GM23248 (cell line): ENCODE data around the gene IFT81. TPM values are rescaled to one million over a fixed set of nuclear protein-coding genes. Genes with fewer than 3 reads are reported as not detected.
A peak's percentile ranks its signal among the peaks of the same experiment; 100 is the strongest.
"Not testable (repeated sequence)": the region's sequence is repeated elsewhere in the genome, so short reads cannot be mapped to it uniquely, and the experiment has no call there.

ENCODE experiments used
- DNase-seq: peaks from one replicate; pipeline ENCODE4 v3.0.0-alpha.2; 2015
- H2AFZ ChIP-seq: fragments of 200-600 bp; sonication (generic); 2 replicates; pipeline ENCODE4 v1.6.1; 2016; ENCODE audit warnings: antibody characterized with exemption
- H3F3A ChIP-seq: fragments of 200-600 bp; sonication (generic); 2 replicates; pipeline ENCODE4 v1.6.1; 2016; ENCODE audit warnings: mild to moderate bottlenecking, antibody characterized with exemption, mixed run types; ENCODE audit not compliant: insufficient read depth
- H3K27ac ChIP-seq: fragments of 200-600 bp; sonication (generic); 2 replicates; pipeline ENCODE4 v1.5.1; 2016; ENCODE audit warnings: mild to moderate bottlenecking
- H3K27me3 ChIP-seq: fragments of 200-600 bp; sonication (generic); replicated peaks from 2 replicates; pipeline ENCODE4 v1.6.1; 2016; ENCODE audit warnings: mild to moderate bottlenecking; ENCODE audit not compliant: insufficient read depth
- H3K36me3 ChIP-seq: fragments of 200-600 bp; sonication (generic); 2 replicates; pipeline ENCODE4 v1.6.1; 2016; ENCODE audit warnings: low read depth, mild to moderate bottlenecking
- H3K4me1 ChIP-seq: fragments of 200-600 bp; sonication (generic); 2 replicates; pipeline ENCODE4 v1.6.1; 2016; ENCODE audit warnings: mild to moderate bottlenecking; ENCODE audit not compliant: insufficient read depth
- H3K4me2 ChIP-seq: fragments of 200-600 bp; sonication (generic); one replicate; pipeline ENCODE4 v1.6.1; 2016; ENCODE audit warnings: mild to moderate bottlenecking; ENCODE audit not compliant: unreplicated experiment
- H3K4me3 ChIP-seq: fragments of 200-600 bp; sonication (generic); 2 replicates; pipeline ENCODE4 v1.5.1; 2016; ENCODE audit warnings: mild to moderate bottlenecking
- H3K79me2 ChIP-seq: fragments of 200-600 bp; sonication (generic); 2 replicates; pipeline ENCODE4 v1.6.1; 2016; ENCODE audit warnings: mild to moderate bottlenecking; ENCODE audit not compliant: insufficient read depth
- H3K9ac ChIP-seq: fragments of 200-600 bp; sonication (generic); 2 replicates; pipeline ENCODE4 v1.6.1; 2016; ENCODE audit warnings: mild to moderate bottlenecking
- H3K9me2 ChIP-seq: fragments of 200-600 bp; sonication (generic); 2 replicates; pipeline ENCODE4 v1.6.1; 2016; ENCODE audit warnings: mixed run types, mild to moderate bottlenecking, moderate library complexity; ENCODE audit not compliant: insufficient read depth
- H3K9me3 ChIP-seq: fragments of 200-600 bp; sonication (generic); one replicate; pipeline ENCODE4 v1.6.1; 2017; ENCODE audit warnings: low read depth
- H4K20me1 ChIP-seq: fragments of 200-600 bp; sonication (generic); 2 replicates; pipeline ENCODE4 v1.6.0; 2016; ENCODE audit not compliant: insufficient read depth
- EZH2 ChIP-seq: fragments of 200-600 bp; sonication (generic); IDR thresholded peaks from 2 replicates; pipeline ENCODE4 v1.6.1; 2018; ENCODE audit warnings: antibody characterized with exemption, mild to moderate bottlenecking; ENCODE audit not compliant: insufficient read depth, poor library complexity, severe bottlenecking
- EZH2phosphoT487 ChIP-seq: fragments of 200-600 bp; sonication (generic); IDR thresholded peaks from 2 replicates; pipeline ENCODE4 v1.6.1; 2018; ENCODE audit warnings: antibody characterized with exemption, moderate library complexity, mild to moderate bottlenecking, low read depth; ENCODE audit not compliant: insufficient read depth
- WGBS, 2 experiments: methylation state at CpG; one replicate each; pipeline ENCODE4 v1.1.6; 2015 to 2017; ENCODE audit warnings: low lambda C conversion rate in 2 of 2, low coverage in 1 of 2; ENCODE audit errors: missing lambda C conversion rate in 2 of 2; 5-methylcytosine and 5-hydroxymethylcytosine counted together
- in situ Hi-C: fragments of 300-500 bp; cut with MboI; formaldehyde crosslinking; loops from 2 replicates; pipeline ENCODE4 v1.15.0; 2020
- polyA plus RNA-seq: library from polyadenylated mRNA; unstranded; fragments of >200 nt; fragmentation: Nextera tagmentation; extraction: Ambion mirVana; gene quantifications from 2 replicates; pipeline ENCODE4 v1.2.1, GENCODE V29; 2016
- total RNA-seq: library from RNA; depleted of rRNA; stranded (reverse); fragments of >200 nt; shearing (Covaris generic); gene quantifications from 2 replicates; pipeline ENCODE4 v1.2.3, GENCODE V29; 2014

Gene IFT81
- total and polyA plus RNA-seq, 2 experiments from 2014 or later, result 9.5 to 14.0 TPM

DNA sequence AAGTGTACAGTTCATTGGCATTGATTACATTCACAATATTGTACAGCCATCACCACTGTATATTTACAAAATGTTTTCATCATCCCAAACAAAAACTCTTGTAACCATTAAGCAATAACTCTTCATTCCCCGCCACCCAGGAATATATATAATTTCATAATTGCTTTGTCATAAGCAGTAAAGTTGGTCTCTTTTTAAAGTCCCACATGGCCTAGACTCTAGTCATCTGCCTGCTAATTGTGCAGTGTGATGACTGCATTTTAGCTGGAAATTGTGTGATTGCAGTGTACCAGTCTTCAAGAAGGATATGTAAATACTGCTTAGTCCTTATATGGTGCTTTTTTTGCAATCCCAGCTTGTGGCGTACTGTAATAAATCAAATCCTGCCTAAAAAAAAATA lies 81.8 kb downstream of the IFT81 start:
- peaks cover 7% of the 10 kb centered on the region for H3K36me3 ChIP-seq
- no peaks in the 10 kb centered on the region for H3K79me2 ChIP-seq
- in situ Hi-C loops, result no loop called here

DNA sequence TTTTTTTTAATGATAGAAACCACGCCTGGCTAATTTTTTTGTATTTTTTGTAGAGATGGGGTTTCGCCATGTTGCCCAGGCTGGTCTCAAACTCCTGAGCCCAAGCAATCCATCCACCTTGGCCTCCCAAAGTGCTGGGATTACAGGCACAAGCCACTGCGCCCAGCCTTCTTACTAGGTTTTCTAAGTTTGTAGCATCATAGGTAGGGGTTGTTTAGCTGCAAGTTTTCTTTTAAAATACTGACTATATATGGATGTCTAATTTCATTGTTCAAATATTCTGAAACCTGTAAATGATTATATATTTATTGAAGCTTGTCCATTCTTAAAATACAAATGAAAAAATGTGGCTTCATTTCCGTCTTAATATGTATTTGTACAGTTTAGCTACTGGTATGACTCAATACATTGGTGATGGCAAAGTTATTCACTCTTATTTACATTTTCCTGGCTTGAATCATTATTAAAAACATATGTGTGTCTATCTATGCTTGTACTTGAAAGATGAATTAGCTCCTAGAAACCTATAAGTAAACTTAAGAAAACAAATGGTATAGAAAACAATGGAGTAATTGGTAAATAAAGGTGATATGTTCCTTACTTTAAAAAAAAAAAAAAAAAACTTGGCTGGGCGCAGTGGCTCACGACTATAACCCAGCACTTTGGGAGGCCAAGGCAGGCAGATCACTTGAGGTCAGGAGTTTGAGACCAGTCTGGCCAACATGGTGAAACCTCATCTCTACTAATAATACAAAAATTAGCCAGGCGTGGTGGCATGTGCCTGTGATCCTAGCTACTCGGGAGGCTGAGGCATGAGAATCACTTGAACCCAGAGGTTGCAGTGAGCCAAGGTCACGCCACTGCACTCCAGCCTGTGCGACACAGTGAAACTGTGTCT lies 87.7 kb downstream of the IFT81 start:
- in situ Hi-C loops, H4K20me1 ChIP-seq, H3K79me2 ChIP-seq, H3K4me3 ChIP-seq, H3K9me2 ChIP-seq, H3K9me3 ChIP-seq, H2AFZ ChIP-seq, H3K27me3 ChIP-seq, H3K36me3 ChIP-seq: not testable (repeated sequence)
- Histone ChIP-seq H3K27ac (peak overlapping the region; percentile 85), H3F3A (peaks cover 29% of the 10 kb centered on the region), H3K9ac (peak overlapping the region; percentile 28; the same call in 1 of the 2 replicates), H3K4me1 (peaks cover 15% of the 10 kb centered on the region), H3K4me2 (peak overlapping the region; percentile 45)
- peak; percentile 89 for DNase-seq
- TF ChIP-seq EZH2phosphoT487, result peak; percentile 90
- WGBS, 2 experiments, result 51 to 57% methylated on average over 10 of the region's 10 CpGs

More for the DNA sequence above, 81.8 kb downstream of the IFT81 start:
- Histone ChIP-seq H3K9ac (no peak overlapping the region), H3K27me3 (no peaks in the 10 kb centered on the region), H4K20me1 (no peaks in the 10 kb centered on the region), H3K9me3 (no peaks in the 10 kb centered on the region), H3K4me3 (no peak overlapping the region), H3K27ac (no peak overlapping the region), H2AFZ (no peak overlapping the region), H3F3A (peaks cover 4% of the 10 kb centered on the region), H3K9me2 (no peaks in the 10 kb centered on the region), H3K4me1 (no peaks in the 10 kb centered on the region), H3K4me2 (no peak overlapping the region)
- no peak for DNase-seq
- no peak for TF ChIP-seq EZH2phosphoT487
- TF ChIP-seq EZH2, result no peak
- WGBS, 2 experiments, result 94 to 98% methylated on average over 2 of the region's 2 CpGs

DNA sequence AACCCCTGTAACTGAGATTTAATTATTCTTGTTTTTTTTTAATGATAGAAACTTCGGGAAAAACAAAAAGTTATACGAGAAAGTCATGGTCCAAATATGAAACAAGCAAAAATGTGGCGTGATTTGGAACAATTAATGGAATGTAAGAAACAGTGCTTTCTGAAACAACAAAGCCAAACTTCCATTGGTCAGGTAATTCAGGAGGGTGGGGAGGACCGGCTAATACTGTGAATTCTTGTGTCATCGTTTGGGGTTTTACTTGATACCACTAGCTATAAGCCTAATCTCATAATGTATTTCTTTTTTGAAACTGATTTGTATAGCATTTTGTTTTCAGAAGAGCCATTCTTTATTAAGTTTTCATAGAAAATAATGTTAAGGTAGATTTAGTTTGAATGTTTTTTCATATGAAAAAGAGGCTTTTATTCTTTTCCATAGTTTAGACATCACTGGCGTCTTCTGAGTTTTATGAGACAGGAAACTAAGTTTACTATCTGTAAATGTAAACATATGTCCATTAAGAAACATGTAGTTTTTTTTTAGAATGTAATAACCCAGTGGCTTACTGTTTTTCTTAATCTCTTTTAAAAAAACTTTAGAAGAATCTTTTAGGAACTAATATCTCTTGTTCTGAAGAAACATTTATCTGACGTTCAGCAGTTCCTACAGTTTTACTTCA lies 94.0 kb downstream of the IFT81 start:
- no peak for DNase-seq
- Histone ChIP-seq H3K27me3 (no peaks in the 10 kb centered on the region), H2AFZ (no peak overlapping the region), H3K27ac (no peak overlapping the region), H3K4me1 (peaks cover 11% of the 10 kb centered on the region; the same call in 1 of the 2 replicates), H3F3A (peaks cover 5% of the 10 kb centered on the region; the same call in 1 of the 2 replicates), H3K9me2 (no peaks in the 10 kb centered on the region), H3K4me2 (no peak overlapping the region), H4K20me1 (no peaks in the 10 kb centered on the region), H3K9ac (no peak overlapping the region), H3K79me2 (no peaks in the 10 kb centered on the region), H3K4me3 (no peak overlapping the region), H3K9me3 (no peaks in the 10 kb centered on the region), H3K36me3 (peaks cover 1% of the 10 kb centered on the region)
- TF ChIP-seq EZH2phosphoT487 (no peak), EZH2 (no peak)
- 91% methylated on average over 7 of the region's 7 CpGs for WGBS, 2 experiments
- in situ Hi-C loops, result no loop called here

DNA sequence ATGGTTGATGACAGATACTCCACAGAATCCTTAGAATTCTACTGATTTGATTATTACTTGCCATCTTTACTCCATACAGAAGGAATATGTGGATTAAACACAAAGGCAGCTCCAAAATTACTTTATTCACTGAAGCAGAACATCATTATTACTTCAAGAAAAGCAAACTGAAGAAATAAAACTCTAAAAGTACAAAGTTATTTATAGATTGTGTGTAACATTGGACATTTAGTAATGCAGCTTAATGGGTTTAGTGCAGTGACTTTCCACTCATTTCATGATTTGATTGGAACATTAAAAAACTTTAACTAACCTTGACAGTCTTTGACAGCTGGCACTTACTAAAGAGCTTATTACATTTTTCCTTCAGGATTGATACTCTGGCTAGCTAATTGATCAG lies 97.9 kb downstream of the IFT81 start:
- in situ Hi-C loops, result no loop called here

More for the DNA sequence above, 97.9 kb downstream of the IFT81 start:
- Histone ChIP-seq H2AFZ (no peak overlapping the region), H3K4me3 (no peak overlapping the region), H3K36me3 (no peaks in the 10 kb centered on the region), H3K9me2 (no peaks in the 10 kb centered on the region), H3F3A (peaks cover 30% of the 10 kb centered on the region), H3K4me2 (no peak overlapping the region), H3K4me1 (peaks cover 30% of the 10 kb centered on the region), H3K9ac (no peak overlapping the region), H4K20me1 (no peaks in the 10 kb centered on the region), H3K79me2 (no peaks in the 10 kb centered on the region), H3K27ac (no peak overlapping the region), H3K27me3 (no peaks in the 10 kb centered on the region), H3K9me3 (no peaks in the 10 kb centered on the region)
- no peak for TF ChIP-seq EZH2phosphoT487
- TF ChIP-seq EZH2, result no peak
- peak; percentile 3 for DNase-seq
